HG03280 (cell line): ENCODE data around the gene UNC5B.

ENCODE experiments used
- ATAC-seq: cut with Tn5 transposase; IDR thresholded peaks from one replicate; pipeline ENCODE4 v1.9.1; 2021; ENCODE audit warnings: mild to moderate bottlenecking, moderate library complexity; ENCODE audit not compliant: unreplicated experiment

Gene UNC5B

DNA sequence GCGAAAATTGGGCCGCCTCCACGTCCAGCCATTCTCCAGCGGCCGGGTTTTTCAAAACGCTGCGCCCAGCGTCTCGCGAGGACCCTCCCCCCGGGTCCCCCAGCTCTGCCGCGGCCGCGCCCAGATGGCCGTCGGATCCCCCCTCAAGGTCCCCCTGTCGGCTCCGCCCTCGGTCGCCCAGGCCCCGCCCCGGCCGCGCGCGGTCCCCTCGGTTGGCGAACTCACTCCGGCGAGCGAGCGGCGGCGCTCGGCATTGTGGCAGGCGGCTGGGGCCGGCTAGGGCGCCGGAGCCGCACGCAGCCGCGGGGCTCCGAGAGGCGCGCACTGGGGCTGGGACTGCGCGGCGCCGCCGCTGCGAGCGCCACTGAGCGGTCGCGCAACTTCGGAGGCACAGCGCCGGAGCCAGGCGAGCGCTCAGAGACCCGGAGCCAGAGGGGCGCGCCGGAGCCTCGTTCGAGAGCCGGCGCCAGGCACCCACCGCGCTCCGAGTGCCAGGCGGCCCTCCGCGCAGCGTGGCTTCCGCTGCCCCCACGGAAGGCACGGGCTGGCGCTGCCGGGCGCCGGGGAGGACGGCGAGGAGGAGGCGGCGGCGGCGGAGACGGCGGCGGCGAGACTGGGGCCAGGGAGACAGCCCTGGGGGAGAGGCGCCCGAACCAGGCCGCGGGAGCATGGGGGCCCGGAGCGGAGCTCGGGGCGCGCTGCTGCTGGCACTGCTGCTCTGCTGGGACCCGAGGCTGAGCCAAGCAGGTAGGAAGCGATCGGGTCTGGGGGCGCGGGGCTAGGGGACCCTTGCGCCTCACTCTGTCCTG lies at the start of gene UNC5B:
Gene UNC5B, plus strand, starts transcription at position 253 of the 809 bp plus-strand sequence. Its CDS starts 416 bp downstream, at position 669.
- ATAC-seq = no peak

DNA sequence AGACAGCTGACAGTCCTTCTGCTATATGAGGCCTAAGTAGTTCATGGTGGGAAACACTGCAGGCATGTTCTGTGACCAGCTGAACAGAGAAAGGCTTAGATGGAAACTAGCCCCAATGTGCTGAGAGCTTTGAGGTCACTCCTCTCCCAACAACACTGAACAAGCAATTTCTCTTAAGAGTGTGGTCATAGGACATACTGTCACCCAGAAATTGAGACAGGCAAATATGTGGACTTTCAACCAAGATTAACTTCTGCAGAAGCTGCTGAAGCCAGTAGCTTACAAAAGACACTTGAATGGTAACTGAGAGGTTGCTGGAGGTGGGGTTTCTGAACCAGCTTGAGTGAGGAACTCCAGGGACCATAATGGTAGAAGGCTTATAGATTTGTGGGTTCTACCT lies 38.9 kb upstream of the UNC5B start:
- ATAC-seq = no peak

DNA sequence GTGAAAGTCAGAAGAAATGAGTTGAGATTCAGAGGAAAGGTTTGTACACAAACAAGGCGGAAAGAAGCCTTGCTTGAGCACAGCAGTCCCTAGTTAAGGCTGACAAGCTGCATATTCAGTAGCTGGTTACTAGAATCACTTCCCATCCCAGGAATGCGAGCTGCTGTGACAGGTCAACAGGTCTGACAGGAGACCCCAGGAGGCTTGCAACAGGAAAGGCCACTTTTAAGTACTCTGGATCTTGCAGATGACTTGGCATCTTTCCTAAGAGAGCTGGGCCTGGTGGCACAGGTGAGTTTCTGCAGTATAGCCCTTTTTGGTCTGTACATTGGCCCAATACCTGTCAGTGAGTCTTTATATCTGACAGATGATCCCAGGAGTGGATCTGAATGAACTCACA lies 35.7 kb upstream of the UNC5B start:
- no peak for ATAC-seq

DNA sequence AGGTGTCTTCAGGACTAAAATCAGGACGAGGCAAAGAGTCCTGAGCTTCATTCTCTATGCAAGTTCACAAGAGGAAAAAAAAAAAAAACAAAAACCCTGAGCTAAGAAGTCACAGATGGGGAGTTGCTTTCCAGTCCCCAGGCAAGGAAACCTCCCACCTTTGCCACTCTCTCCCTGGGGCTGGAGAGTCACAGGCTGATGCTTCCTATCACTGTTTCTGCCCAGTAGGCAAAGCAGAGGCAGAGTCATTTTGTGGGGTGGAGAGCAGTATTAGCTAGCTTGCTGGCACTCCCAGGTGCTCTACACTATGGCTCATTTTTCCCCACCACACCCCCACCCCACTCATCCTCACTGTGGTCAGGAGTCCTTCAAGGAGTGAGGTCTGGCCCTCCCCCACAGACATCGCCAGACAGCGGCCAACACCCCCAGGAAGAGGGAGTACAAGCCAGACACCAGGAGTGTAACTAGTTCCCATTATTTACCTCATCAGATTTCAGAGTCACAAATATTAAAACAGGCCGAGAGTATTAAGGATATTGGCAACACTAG lies 34.6 kb upstream of the UNC5B start:
- ATAC-seq = no peak

DNA sequence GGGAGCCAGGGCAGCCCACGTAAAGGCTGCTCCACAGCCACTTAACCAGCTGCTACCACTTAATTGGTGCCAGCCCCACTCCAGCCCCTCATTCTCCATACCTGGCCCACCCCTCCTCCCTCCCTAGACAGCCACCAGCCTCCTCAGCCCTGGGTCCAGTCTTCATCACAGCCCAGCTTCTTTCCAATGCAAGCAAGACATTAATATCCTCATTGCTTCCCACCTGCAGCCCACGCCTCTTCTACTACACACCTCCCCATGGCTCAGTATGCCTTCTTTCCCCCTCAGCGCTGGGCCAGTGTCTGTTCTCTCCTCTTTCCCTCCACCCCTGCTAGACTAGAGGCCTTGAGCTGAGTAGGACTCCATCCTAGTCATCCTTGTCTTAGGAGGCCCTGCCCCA lies 33.5 kb upstream of the UNC5B start:
- ATAC-seq = no peak

DNA sequence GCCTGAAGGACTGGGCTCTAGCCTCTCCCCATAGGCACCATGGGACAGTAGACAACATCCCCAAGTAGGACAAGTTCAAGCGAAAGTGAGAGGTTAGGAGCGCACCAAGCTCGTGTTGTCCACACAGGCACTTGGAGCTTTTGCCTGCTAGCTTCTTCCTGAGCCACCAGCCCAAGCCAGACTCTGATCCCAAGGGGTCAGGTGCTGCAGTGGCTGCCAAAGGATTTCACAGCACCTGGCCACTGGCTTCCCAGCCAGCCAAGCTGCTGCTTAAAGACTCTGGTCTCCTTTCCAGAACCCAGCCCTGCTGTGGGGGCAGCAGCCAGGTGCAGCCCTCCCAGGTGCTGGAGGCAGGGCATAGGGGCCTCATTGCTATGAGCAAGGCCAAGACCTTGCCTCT lies 33.0 kb upstream of the UNC5B start:
- ATAC-seq = no peak

DNA sequence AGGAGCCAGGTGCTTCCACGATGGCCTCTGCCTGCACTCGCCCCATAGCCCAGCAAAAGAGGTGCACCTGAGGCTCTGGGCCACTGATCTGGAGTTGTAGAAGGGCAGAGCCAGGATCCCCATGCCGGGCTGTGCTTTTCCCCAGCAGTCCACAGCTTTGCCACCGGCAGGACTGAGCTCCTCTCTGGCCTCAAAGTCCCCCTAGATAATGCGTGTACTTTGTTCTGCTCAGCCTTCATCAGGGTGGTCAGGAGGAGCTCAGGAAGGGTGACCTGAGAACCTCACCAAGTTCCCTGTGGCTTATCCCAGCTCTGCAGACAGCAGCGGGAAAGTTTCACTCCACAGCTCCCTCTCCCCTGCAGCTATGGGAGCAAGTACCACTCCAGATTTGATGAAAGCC lies 27.9 kb upstream of the UNC5B start:
- ATAC-seq = no peak

DNA sequence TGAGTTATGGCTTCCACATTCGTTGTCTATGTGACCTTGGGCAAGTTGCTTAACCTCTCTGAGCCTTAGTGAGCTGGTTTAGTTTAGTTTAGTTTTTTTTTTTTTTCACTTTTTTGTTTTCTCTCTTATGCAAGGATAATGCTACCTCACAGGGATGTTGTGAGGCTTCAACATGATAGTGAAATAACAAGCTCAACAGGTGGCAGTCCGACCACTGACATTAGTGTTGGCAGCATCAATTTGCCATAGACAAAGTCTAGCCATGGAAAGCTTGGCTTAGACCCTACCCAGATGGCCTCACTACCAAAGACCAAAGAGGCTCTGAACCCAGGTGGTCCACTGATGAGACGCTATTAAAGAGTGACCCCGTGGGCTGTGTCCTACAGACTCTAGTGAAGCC lies 27.2 kb upstream of the UNC5B start:
- ATAC-seq = no peak

DNA sequence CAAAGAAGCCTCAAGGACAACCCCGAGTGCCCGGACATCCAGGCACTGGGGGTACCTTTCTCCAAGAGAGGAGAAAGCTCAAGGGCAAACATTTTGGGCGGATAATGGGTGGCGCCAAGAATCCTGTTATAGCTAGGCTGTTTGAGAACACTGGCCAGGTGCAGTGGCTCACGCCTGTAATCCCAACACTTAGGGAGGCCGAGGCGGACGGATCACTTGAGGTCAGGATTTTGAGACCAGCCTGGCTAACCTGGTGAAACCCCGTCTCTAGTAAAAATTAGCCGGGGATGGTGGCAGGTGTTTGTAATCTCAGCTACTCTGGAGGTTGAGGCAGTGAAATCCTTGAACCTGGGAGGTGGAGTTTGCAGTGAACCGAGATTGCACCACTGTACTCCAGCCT lies 25.2 kb upstream of the UNC5B start:
- no peak for ATAC-seq

DNA sequence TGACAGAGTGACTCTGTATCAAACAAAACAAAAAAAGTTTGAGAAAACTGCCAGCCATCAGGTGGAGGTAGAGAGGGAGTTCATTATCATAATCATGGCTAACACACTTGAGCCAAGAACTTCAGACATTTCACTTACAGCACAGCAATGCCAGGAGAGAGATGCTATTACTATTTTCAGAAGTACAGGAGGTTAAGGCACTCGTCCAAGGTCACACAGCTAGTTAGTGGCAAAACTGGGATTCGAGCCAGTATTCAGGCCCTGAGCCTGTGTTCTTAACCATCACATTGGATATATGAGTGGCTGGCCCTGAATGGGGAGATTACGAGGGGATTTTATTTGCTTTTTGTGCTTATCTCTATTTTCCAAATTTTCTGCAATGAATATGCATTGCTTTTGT lies 24.8 kb upstream of the UNC5B start:
- no peak for ATAC-seq

DNA sequence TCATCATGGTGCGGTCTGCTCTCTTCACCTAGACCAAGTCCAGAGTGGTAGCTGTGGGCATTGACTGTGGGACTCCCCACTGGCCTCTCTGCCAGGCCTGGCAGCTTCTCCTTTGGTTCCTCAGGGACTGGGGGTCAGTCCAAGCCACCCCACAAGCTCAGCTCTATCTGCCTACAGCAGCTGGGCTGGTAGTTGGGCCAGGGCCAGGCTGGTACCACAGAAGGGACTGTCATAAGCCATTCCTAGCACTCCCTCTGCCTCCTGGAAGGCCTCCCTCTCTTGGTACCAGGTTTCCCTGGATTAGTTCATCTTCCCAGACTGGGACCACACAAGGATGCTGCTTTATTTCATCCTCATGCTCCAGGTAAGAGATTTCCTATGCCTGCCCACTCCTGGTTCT lies 24.2 kb upstream of the UNC5B start:
- no peak for ATAC-seq

DNA sequence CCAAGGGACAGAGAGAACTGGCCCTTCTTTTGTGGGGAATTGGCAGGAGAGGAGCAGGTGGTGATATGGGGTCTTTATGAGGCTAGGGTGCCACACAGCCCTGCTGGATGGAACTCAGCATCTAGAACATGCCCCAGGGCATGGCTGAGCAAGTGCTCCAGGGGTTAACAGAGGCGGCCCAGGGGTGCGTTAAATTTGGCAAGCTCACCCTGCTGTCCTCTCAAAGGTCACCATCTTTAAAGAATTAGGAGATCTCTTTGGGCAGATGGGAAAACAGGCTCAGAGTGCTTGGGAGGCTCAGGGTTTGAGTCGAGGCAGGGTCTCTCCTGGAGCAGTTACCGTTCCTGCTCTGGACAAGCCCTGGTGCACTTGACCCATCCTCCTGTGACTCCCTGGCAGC lies 21.4 kb upstream of the UNC5B start:
- no peak for ATAC-seq

DNA sequence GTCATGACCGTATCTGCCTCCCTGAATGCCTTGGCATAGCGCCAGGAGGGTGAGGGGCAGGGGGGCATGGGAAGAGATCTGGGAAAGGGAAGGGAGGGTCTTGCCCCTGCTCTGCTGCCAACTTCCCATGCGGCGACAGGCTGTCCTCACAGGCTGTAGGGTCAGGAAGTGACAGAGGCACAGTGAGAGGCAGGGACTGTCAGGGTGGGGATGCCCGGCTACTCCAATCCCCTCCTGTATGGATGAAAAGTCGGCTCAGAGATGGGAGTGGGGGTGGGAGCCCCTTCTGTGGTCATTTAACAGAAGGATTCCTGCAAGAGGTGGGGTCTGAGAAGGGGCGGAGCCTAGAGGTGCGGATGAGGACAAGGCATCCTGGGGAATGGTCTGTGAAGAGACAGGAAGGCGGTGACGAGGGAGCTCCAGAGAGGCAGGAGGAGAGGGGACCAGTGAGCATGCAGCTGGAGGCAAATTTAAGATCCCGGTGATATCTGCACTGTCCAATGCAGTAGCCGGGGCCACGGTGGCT lies 20.8 kb upstream of the UNC5B start:
- ATAC-seq = no peak

DNA sequence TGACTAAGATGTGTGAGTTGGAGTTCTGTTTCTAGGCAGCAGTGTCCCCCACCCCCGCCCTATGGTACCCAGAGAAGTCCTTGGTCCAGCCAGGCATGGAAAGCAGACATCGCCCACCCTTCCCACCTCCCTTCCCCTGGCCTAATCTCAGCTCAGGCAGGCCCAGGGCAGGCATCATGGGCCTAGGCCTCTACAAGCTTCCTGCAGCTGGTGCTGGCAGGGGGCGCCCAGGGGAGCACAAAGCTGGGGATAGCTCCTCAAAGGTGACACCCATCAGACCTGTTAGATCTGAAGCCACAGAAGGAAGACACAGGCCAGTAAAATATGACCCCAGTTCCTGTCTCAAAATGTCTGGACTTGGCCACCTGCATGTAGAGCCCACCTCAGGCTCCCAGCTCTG lies 18.9 kb upstream of the UNC5B start:
- no peak for ATAC-seq

DNA sequence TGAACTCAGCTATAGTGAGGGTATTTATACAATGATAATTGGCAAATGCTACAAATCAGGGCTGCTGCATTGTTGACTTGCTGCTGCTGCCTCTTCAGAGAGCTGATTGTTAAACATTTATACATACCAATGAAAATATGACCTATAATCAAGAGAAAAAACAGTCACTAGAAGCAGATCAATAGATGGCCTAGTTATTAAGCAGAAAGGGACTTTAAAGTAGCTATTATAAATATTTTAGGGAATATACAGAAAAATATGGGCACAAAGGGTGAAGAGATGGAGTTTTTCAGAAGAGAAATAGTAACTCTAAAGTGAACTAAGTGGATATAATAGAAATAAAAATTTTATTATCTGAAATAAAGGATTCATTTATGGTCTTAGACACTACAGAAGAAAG lies 14.4 kb upstream of the UNC5B start:
- no peak for ATAC-seq

DNA sequence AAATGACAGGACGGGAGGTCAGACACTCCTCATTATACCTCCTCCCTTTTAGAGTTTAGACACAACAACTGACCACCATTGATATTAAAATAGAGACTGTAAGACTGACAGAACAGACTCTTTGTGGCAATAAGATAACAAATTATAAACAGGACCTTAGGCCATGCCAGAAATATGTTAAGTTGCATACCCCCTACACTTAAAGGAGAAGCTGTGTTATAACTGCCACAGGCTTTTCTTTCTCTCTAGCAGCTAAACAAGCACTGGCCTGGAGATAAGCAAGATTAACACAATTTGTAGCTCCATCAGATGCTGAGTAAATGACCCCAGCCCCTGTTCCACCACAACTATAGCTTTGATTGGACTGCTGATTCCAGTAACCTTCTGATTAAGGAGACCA lies 10.5 kb upstream of the UNC5B start:
- ATAC-seq = no peak

DNA sequence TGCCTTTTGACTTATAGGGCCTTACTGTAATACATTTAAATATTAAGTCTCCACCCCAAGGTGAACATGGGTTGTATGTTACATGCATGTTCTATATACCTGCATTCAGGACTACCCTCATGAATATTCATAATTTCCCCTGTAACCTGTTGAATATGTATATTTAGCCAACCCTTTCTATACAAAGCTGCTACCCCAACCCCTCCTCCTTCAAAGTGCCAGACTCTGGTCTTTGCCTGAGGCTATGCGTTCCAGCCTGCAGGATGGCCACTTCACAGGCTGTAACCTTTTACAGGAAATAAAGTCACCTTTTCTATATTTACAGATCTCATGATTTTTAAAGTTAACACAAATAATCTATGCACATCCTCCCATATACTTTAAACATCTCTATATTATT lies 10.1 kb upstream of the UNC5B start:
- no peak for ATAC-seq

DNA sequence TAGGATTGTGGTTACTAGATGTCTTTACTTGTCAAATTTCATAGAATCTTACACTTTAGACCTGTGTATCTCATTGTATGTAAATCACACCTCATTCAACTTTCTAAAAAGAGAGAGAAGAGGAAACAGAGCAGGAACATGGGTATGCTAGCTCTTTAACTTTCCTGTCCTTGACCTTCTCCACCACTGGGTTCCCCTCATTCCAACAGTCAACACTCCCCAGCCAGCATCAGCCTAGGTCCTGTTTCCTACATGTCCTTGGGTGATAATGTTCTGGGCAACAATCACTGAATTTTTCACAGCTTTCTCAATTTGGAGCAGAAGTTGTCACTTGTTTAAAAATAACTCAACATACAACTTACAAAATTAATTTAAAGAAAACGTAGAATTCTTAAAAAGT lies 9.2 kb upstream of the UNC5B start:
- ATAC-seq = no peak

DNA sequence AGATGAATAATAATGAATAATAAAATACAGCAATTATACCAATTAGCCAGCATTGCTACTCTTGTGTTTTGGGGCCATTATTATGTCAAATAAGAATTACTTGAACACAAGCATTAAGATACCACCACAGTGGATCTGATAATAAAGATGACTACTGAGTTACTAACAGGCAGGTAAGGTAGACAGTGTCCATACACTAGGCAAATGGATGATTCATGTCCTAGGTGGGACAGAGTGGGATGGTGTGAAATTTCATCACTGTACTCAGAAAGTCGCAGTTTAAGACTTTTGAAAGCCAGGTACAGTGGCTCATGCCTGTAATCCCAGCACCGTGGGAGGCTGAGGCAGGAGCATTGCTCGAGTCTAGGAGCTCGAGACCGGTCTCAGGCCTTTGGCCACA lies 8.7 kb upstream of the UNC5B start:
- no peak for ATAC-seq

DNA sequence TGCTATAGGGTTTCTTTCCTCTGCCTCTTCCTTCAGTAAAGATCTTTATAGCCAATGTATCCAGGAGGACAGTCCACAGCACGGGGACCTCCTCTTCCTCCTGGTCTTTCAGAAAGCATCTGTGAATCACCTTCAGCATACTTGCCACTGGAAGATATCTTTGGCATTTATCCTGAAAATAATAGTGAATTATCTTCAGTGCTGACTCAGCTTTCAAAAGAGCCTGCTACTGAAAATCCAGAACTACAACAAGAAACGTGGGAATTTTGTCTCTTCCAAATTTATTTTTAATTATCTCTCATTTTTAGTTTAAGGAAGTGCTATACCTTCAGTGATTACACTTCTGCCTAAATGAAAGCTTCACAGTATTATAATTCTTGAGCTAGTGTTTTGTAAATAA lies 7.6 kb upstream of the UNC5B start:
- ATAC-seq = no peak

DNA sequence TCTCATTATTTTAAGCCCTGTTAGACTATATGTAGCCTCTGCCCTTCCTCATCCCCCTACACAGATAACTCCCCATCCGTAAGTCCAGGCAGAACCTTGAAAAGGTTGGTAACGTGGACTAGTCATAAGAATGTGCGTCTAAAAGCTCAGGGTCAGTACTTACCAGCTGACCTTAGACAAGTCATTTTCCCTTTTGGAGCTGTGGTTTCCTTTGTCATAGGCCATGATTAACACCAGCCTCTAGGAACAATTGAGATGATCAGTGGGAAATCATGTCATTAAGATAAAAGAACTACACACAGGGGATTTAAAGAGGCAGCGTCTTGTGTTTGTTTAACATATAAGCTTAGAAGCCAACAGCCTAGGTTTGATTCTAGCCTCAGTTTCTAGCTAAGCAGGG lies 6.9 kb upstream of the UNC5B start:
- no peak for ATAC-seq

DNA sequence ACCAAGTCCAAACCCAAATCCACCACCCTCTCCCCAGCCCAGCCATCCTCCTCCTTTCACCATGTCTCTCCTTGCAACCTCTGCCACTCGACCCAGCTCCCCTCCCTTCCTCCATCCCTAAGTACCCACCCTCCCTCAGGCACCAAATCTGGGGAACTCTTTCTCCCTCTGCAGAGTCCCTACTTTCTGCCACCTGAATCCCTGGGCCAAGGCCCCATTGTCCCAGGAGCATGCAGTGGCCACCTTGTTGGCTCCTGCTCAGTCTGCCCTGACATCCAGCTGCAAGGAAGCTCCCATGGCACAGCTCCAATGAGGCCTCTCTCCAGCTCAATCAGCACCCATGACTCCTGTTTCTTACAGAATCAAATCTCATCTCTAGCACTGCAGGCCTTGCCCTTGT lies 5.5 kb upstream of the UNC5B start:
- no peak for ATAC-seq

DNA sequence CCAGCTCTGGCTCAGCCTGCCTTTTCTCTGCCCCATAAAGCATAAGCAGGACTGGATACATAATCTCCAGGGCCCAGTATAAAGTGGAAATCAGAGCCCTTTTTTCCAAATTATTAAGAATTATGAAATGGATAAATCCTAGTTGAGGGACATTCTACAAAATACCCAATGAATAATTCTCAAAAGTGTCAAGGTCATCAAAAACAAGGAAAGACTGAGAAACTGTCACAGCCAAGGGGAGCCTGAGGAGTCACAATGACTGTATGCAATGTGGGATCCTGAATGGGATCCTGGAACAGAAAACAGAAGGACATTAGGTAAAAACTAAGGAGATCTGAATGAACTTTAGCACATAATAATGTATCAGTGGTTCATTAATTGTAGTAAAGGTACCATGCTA lies 4.8 kb upstream of the UNC5B start:
- no peak for ATAC-seq
